GM12801 (cell line): ENCODE results near the gene SHROOM3.

ENCODE experiments used
- CTCF ChIP-seq: IDR thresholded peaks from one replicate; pipeline ENCODE4 v1.5.1; 2011; ENCODE audit warnings: control low read depth; ENCODE audit not compliant: insufficient read length; ENCODE audit errors: extremely low read depth

Gene SHROOM3

DNA sequence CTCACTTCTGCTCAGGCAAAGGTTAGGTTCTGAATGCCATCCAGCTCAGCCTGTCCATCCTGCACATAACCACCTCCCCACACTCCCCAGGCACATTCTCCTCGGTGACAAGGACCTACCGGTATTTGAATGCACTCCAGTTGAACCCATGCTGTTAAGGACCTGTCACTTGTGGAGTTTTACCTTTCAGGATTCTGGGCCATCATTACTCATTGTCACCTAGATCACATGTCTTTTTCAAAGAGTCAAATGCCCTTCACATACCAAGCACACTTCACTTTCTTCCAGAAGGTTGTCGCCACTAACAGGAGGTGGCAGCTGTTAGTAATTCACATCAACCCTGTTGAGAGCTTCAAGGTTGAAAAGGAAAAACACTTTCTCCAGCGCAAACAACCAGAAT, 244.7 kb downstream of the SHROOM3 start:
- TF ChIP-seq CTCF: no peak

DNA sequence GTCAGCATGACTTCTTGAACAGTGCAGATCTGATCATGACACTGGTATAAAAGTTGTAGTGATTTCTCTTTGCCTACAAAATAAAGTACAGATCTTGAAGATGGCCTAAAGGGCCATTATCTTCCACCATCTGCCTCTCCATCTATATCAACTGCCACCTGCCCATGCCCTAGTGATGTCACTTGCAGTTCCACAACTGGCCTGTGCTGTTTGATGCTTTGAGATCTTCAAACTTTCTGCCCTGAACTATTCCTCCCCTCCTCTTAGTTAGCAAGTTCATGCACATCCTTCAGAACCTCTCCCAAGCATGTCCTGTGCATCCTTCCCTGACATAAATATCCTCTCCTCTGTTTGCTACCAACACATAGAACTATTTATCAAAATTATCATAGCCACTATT, 245.9 kb downstream of the SHROOM3 start:
- TF ChIP-seq CTCF: no peak

DNA sequence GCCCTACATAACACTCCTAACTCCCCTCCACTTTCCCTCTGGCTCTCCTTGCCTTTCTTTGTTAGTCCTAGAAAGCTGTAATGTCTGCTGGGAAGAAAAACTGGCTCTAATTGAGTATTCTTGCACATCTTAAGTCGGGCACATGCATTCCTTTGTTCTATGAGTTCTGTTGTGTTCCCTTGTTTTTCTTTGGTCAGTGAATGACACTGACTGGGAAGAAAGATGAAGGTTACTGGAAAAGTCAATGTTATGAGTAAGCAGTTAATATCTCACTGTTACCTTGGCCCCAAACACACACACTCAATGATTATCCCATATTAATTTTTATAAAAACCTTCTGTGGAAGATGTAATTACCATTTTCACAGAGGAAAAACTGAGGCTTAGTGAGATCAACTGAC, 247.0 kb downstream of the SHROOM3 start:
- no peak for TF ChIP-seq CTCF

- no peak for TF ChIP-seq CTCF
Observed at GRCh38 chr4:76683144-76683543, 248.1 kb downstream of the SHROOM3 start.

- no peak for TF ChIP-seq CTCF
Observed at GRCh38 chr4:76687746-76688448, 252.9 kb downstream of the SHROOM3 start.

DNA sequence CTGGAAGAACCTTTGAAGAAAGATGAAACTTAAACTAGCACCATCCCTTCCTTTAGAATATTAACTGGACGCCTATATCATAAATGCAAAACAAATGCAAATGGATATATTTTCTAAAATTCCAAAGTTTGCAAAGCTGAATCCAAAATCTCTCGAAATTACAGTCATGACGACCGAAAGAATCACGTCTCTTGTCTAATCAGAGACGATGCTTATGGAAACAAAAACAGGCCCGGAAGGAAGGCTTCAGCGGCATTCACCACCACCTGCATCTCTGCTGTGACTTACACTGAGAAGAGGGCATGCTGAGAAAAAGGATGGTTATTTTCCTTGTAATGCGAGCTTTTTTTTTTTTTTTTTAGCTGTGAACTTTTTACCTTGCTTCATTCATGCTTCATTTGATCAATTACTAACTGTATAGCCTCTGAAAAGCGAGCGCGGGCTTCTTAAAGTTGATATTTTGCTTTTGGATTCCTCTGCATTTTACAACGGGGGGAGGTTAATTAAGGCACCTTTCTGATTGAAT, 253.7 kb downstream of the SHROOM3 start:
- TF ChIP-seq CTCF: no peak

GRCh38 chr4:76689145-76689817, 254.3 kb downstream of the SHROOM3 start:
- no peak for TF ChIP-seq CTCF
